GM19468 (cell line): ENCODE data around the gene CD53.

Experiments used
- ATAC-seq: cut with Tn5 transposase; IDR thresholded peaks from one replicate; pipeline ENCODE4 v1.9.1; 2021; ENCODE audit warnings: mild to moderate bottlenecking, moderate library complexity, moderate number of reproducible peaks; ENCODE audit not compliant: unreplicated experiment; ENCODE audit errors: extremely low read depth

CD53 gene

DNA sequence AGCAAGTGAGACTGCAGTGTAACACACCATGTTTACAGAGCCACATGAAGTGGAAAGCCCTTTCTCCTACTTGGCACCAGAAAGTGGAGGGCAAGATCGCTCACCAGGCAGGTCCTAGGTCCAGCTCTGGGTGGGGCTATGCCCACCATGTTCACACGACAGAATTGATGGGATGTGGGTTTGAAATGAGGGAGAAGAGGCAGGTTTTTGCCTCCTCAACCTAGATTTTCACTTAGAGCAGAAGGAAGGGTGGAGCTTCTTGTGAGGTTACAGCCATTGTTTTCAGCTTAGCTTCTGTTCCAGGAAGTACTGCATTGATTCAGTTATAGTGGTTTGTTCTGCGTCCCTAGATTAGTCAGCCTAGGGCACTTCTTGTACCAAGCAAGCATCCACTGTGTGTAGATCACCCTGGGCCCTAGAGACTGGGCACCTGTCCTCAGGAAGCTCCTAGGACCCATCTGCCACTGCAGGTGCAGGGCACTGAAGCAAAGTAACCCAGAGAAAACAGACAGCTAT, 2.3 kb downstream of the CD53 start:
- ATAC-seq: no peak

DNA sequence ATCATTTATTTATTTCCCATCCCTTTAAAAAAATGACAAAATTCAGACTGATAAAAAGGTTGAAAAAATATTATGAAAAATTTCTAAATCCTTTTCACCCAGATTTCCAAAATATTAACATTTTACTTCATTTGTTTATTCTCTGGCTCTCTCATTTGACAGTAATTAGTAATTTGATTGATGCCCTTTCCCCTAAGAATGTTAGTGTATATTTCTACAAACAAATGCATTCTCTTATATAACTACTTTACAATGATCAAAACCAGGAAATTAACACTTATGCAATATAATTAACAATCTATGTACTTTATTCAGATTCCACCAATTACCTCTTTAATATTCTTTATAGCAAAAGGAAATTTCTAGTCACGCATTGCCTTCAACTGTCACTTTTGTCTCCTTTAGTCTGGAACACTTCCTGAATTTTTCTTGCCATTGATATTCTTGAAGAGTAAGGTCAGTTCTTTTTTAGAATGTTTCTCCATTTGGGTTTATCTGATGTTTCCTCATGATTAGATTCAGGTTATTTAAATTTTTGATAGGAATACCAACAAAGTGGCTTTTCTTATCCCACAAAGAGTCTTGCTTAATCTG, 3.9 kb downstream of the CD53 start:
- ATAC-seq: no peak

DNA sequence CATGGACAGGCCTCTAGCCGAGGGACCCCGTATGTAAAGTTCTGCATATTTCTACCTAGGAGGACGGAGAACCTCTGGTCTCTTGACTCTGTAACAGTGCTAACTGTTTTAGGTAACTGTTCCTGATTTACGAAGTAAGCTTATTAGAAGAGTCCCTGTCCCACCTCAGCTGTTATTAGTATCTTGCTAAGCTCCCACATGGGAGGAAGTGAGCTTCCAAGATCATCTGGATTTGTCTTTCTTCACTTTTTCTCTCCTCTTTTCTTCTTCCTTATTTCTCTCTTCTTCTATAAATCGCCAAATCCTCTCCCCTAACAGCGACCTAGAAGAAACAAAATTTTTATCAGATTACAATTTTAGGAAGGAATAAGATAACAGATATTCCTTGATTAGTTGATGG, 4.4 kb downstream of the CD53 start:
- no peak for ATAC-seq

DNA sequence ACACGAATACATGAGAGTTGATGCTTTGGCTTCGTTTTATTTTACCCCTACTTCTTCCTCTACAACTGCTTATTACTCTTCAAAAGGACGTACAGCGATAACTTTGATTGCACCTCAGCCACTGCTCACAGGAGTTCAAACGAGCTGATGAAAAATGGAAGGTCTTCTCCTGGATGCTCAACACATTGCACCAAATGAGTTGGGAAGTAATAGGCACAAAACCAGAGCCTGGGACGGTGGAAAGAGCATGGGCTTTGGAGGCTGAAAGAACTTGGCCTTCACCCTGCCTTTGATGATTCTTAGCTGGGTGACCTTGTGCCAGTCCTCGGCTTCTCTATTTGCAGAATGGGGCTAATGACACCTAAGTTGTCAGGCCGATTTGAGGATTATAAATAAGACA, 4.8 kb downstream of the CD53 start:
- no peak for ATAC-seq

DNA sequence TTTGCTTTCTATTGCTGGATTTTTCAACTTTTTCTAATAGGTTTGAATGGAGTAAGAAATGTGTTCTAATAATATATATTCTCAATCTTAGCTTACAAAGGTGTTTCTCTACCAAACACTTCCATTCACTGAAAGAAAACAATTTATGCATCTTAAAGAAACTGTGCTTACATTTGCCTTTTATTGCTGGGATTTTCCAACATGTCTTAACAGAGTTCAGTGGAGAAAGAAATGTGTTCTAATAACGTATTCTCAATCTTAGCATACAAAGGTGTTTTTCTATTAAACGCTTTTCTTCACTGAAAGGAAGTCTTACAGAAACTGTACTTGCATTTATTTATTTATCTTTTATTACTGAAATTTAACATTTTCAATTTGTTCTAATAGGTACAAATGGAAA, 5.6 kb downstream of the CD53 start:
- no peak for ATAC-seq

DNA sequence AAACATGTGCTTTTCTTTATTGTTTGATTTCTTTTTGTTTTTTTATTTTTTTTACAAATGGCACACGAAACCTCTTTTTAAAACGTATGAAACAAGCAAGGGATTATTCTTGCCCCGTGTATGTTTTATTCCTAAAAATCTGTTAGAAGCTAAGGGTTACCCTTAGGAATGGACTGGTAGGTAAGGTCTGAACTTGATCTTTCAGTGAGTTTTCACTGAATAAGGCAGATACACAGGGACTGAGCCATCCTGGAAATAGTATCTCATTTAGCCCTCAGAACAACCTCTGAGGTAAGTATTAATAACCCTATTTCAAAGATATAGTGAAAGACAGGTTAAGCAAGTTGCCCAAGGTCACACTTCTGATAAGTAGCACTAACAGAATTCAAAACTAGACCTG, 6.0 kb downstream of the CD53 start:
- no peak for ATAC-seq

DNA sequence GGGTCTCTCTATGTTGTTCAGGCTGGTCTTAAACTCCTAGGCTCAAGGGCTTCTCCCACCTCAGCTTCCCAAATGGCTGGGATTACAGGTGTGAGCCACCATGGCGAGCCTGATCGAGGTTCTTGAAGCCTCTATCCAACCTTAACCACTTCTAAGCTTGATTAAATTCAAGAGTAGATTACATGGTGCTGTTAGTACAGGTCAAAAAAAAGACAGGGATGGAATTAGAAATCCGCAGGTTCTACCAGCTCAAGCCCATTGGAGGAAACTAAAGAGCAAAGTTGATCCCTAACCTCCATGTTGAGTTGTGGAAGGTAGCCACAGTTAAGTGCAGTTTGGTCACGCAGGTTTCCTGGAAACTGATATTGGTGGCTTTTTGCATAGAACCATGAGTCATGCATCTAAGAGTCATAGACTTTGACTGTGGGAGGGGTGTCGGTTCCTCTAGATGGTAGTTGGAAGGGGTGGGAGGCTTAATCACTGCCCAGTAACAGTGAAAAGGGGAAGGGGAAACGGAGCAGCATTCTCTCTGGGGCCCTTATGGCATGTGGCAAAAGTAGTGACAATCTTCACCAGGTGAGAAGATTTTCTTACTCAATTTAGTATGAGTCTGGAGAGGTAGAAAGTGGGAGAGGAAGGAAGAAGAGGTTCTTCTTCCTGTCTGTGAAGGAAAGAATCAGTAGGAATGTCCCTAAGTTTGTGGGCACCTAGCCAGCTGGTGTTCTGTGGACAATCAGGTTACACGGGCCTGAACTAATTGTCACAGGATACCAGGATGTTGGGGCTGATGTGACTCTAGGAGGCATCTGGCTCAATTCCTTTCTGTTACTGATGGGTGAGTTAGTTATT, 7.0 kb downstream of the CD53 start:
- no peak for ATAC-seq

DNA sequence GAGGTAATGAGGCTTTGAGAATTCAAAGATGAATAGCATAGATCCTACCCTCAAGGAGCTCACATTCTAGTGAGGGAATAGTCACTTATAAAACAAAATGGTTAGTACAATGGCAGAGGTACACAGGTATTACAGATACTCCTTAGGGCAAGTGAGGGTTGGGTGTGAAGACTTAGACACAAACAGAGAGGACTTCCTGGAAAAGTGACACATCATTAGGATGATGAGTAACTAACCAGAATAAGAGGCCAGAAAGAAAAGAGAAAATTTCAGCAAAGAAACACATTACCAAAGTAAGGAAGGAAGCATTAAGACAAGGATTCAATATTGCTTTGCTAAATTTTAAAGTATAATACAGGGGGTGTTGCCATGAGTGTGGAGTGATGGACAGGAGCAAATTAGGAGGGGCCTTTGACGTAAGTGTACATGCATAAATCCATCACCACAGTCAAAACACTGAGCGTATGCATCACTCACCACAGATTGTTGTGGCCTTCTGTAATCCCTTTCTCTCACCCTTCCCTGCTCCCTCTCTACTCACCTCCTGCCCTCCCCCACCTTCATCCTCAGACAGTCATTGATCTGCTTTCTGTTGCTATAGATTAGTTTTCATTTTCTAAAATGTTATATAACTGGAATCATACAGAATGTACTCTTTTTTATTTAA, 7.9 kb downstream of the CD53 start:
- no peak for ATAC-seq

DNA sequence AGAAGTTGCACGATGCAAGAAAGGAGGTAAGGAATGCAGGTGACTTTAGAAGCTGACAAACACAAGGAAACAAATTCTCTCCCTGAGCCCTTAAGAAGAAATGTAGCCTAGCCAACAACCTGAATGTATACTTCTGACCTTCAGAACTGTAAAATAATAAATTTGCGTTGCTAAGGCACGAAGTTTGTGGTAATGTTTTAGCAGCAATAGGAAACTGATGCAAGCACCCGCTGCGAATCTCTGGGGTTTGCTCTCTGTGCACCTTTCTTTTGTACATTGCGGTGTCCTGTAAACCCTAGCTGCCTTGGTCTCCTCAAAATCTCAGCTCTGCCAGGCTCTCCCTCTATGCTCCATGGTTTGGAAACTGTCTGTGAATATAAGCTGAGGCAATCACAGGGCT, 15.1 kb downstream of the CD53 start:
- ATAC-seq: no peak

DNA sequence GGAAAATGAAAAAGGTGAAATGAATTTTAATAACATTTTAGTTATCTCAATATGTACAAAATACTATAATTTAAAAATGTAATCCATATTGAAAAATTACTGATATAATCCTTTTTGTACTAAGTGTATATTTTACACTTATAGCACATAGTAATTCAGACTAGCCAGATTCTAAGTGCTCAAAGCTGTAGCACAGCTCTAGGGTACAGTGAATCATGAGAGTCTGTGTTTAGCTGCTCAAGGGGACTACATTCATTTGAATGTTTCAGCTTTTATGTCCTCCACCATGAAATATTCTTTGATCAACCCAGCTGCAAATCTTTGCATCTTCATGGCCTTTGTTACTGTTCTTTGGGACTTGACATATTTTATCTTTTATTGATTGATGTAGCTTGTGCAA, 15.7 kb downstream of the CD53 start:
- ATAC-seq: no peak

DNA sequence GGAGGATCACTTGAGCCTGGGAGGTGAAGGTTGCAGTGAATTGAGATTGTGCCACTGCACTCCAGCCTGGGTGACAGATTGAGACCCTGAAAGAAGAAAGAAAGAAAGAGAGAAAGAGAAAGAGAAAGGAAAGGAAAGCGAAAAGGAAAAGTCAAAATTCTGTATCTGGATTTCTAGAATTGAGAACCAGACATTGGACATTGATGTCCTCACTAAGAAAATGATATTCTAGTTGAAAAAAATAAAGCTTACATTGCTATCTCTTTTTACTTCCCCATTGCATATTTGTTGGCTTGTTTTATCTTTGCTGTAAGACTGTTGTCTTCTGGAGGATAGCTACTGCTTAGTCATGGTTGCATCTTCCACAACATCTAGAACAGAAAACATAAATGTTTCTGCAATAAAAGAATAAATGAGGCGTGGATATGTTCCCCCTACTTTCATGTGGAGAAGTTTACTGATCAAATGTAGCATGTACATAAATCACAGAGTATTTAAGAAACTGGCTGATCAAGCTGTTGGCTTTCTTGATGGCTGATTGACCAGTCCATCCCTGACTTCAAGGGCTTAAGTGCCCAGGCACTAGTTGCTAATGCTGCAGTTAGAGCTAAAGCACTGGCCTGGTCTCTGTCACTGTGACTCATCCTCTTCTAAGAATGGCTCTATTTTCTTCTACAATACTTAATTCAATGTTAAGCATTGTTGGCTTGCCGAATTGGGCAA, 17.7 kb downstream of the CD53 start:
- no peak for ATAC-seq

DNA sequence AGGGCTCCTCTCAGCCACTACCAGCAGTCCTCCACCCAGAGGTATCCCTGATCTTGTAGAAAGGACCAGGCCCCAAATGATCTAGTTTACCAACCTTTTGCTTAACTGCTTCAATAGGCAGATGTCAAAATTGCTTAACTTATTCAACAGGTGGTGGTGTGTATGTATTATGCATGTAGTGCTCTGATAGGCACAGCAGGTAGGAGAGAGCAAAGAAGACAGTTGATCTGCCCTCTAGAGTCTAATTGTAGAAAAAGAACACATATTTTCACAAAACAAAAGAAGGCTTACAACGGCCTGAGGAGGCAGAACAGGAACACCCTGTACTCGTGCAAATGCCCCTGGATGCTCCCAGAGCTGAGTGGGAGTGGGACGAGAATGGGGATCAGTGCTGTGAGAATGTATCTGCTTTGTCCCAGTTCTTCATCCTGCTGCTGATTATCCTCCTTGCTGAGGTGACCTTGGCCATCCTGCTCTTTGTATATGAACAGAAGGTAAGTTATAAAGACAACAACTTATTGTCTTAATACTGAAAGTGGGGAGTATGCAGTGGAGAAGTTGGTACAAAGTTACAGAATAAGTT, 21.1 kb downstream of the CD53 start:
- no peak for ATAC-seq

DNA sequence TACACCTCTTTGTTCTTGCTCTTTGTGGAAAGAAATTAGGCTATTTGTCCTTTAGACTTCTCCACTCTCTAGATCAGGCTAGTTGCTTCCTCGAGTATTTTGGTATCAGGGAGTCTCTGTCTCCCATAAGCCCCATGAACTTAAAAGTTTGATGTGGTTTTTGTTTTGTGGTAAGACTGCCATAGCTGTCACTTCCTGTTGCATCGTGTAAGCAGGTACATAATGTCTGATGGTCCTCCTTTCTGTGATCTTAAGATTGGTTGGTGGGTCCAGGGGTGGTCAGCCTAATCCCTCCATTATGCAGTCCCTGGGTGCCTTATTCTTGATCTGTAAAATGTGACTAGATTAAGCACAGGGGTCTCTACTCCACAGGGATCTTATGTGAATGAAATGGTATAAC, 23.1 kb downstream of the CD53 start:
- no peak for ATAC-seq

DNA sequence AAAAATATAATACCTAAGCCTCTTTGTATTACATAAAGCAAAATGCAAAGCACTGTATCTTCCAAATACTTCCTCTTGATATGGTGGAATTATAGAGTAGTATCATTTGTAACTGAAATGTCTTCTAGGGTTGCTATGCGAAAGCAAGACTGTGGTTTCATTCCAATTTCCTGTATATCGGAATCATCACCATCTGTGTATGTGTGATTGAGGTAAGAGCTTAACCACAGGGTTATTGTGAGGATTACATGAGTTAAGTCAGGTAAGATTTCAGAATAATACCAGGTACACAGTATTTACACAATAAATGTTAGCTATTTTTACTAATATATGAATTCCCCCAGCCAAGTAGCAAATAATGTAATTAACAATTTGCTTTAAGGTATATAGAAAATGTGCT, 24.7 kb downstream of the CD53 start:
- ATAC-seq: no peak

DNA sequence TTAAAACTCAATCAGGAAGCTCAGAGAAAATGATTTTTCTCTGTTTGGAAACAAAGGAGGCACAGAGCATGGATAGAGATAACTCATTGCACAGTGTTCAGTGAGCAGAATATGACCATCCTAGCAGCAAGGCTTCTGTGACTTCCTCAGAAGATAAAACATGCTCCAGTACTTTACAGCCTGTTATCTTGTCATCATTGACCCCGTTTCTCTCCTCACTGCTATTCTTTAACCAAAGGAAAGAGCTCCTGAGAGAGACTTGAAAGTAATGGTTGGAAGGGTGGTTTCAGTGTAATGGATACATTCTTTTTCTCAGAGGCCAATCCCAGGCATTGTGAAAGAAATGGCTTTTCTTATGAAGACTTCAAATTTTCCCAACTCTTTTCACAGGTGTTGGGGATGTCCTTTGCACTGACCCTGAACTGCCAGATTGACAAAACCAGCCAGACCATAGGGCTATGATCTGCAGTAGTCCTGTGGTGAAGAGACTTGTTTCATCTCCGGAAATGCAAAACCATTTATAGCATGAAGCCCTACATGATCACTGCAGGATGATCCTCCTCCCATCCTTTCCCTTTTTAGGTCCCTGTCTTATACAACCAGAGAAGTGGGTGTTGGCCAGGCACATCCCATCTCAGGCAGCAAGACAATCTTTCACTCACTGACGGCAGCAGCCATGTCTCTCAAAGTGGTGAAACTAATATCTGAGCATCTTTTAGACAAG, 25.9 kb downstream of the CD53 start:
- no peak for ATAC-seq

DNA sequence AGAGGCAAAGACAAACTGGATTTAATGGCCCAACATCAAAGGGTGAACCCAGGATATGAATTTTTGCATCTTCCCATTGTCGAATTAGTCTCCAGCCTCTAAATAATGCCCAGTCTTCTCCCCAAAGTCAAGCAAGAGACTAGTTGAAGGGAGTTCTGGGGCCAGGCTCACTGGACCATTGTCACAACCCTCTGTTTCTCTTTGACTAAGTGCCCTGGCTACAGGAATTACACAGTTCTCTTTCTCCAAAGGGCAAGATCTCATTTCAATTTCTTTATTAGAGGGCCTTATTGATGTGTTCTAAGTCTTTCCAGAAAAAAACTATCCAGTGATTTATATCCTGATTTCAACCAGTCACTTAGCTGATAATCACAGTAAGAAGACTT, 26.5 kb downstream of the CD53 start:
- no peak for ATAC-seq

DNA sequence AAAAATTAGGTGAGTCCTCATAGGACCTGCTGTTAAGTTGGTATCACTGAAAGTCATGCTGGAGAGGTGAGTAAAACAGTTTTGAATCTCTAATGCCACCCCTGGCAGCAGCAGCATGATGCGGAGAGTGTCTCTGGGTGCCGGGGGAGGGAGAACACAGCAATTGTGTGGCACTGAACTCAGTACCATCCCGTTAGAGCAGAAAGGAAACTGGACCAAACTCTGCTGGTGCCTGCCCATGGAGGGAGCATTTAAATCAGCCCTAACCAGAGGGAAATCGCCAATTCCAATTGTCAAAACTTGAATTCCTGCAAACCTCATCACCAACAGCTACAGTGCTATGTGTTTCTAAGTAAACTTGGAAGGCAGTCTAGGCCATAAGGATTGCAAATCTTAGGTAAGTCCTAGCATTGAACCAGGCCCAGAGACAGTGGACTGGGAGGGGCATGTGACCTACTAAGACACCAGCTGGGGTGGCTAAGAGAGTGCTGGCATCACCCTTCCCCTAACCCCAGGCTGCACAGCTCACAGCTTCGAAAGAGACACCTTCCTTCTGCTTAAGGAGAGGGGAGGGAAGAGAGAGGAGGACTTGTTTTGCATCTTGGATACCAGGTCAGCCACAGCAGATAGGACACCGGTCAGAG, 30.0 kb downstream of the CD53 start:
- no peak for ATAC-seq

DNA sequence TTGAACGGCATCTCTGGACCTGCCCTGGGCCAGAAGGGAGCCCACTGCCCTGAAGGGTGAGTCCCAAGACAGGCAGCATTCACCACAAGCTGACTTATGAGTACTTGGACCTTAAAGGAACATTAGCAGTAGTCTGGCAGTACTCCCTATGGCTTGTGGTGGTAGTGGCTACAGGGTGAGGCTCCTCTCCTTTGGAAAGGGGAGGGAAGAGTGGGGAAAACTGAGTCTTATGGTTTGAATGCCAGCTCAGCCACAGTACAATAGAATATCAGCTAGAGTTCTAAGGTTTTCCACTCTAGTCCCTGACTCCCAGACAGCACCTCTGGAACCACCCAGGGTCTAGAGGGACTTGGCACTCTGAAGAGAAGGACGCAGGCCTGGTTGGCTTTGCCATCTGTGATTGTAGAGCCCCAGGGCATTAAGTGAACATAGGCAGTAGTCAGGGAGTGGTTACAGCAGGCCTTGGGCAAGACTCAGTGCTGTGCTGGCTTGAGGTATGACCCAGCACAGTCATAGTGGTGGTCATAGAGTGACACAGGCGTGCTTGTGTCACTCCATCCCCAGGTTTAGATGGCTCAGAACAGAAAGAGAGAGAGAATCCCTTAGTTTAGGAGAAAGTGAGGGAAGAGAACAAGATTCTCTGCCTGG, 31.0 kb downstream of the CD53 start:
- ATAC-seq: no peak

DNA sequence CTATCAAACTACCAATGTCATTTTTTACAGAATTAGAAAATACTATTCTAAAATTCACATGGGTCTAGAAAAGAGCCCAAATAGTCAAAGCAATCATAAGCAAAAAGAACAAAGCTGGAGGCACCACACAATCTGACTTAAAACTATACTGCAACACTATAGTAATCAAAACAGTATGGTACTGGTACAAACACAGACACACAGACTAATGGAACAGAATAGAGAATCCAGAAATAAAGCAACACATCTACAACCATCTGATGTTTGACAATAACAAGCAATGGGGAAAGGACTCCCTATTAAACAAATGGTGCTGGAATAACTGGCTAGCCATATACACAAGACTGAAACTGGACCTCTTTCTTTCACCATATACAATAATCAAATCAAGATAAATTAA, 39.8 kb downstream of the CD53 start:
- ATAC-seq: no peak
